GM10248 (cell line): ENCODE data around the gene SMCO4.
A peak's percentile ranks its signal among the peaks of the same experiment; 100 is the strongest.

Experiments used
- CTCF ChIA-PET: fragments of 300-600 bp; sonication (Branson Sonifier 250); formaldehyde crosslinking; extraction: SDS; loops from one replicate; lab custom pipeline; 2021; ENCODE audit warnings: antibody characterized with exemption; lab: Yijun Ruan, JAX
- POLR2A ChIA-PET: fragments of 350-650 bp; sonication (Branson Sonifier 250); formaldehyde crosslinking; extraction: SDS; loops from one replicate; lab custom pipeline; 2020; ENCODE audit warnings: antibody characterized with exemption; lab: Yijun Ruan, JAX
- DNase-seq: peaks from one replicate; pipeline ENCODE4 v3.0.0; 2012; ENCODE audit errors: extremely low spot score
- CTCF ChIP-seq: IDR thresholded peaks from 2 replicates; pipeline ENCODE4 v1.5.1; 2012; ENCODE audit warnings: mild to moderate bottlenecking, low read depth; ENCODE audit errors: extremely low read depth, missing control alignments, control extremely low read depth

Gene SMCO4

GRCh38 chr11:93515441-93516025 lies 27.7 kb downstream of the SMCO4 start:
- ChIA-PET POLR2A (no interaction called here), CTCF (interaction anchor here (1.2 to 2.0 kb wide), 4 partner anchors 8 to 26 kb away, joined by 3 to 8 read pairs (median 5); no protein-coding TSS in a partner anchor)
- DNase-seq, result no peak
- TF ChIP-seq CTCF, result no peak

- ChIA-PET CTCF (interaction anchor here (0.7 to 2.0 kb wide), 4 partner anchors 9 to 27 kb away, joined by 3 to 8 read pairs (median 4); no protein-coding TSS in a partner anchor), POLR2A (interaction anchor here (0.9 kb wide), 1 partner anchor 9 kb away, joined by 3 read pairs; no protein-coding TSS in a partner anchor)
- no peak for DNase-seq
These were observed 28.5 kb downstream of the SMCO4 start for GRCh38 chr11:93514712-93515111.

GRCh38 chr11:93513772-93514171 lies 29.4 kb downstream of the SMCO4 start:
- ChIA-PET CTCF (interaction anchor here (1.9 to 2.0 kb wide), 2 partner anchors 10 to 18 kb away, joined by 4 to 8 read pairs; no protein-coding TSS in a partner anchor), POLR2A (no interaction called here)
- no peak for TF ChIP-seq CTCF
- no peak for DNase-seq

More at GRCh38 chr11:93514712-93515111, 28.5 kb downstream of the SMCO4 start:
- no peak for TF ChIP-seq CTCF

GRCh38 chr11:93512949-93513667 lies 30.1 kb downstream of the SMCO4 start:
- DNase-seq, result no peak
- POLR2A ChIA-PET, result interaction anchor here (1.2 kb wide), 1 partner anchor 29 kb away, joined by 7 read pairs; no protein-coding TSS in a partner anchor
- no peak for TF ChIP-seq CTCF
- CTCF ChIA-PET, result no interaction called here

- DNase-seq, result peak; percentile 45
- POLR2A ChIA-PET, result interaction anchor here (1.2 kb wide), 1 partner anchor 30 kb away, joined by 7 read pairs; no protein-coding TSS in a partner anchor
- TF ChIP-seq CTCF, result no peak
- CTCF ChIA-PET, result interaction anchor here (1.0 to 1.3 kb wide), 3 partner anchors 7 to 46 kb away, joined by 3 to 6 read pairs (median 3); no protein-coding TSS in a partner anchor
These were observed 31.1 kb downstream of the SMCO4 start for GRCh38 chr11:93512073-93512475.

GRCh38 chr11:93510196-93510873 lies 32.9 kb downstream of the SMCO4 start:
- ChIA-PET POLR2A (interaction anchor here (0.5 kb wide), 1 partner anchor 1706 kb away, joined by 5 read pairs; no protein-coding TSS in a partner anchor), CTCF (no interaction called here)
- DNase-seq, result no peak
- TF ChIP-seq CTCF, result no peak
